ENCODE results near the gene MAB21L2. TPM values are rescaled to one million over a fixed set of nuclear protein-coding genes. Genes with fewer than 3 reads are reported as not detected.

Gene MAB21L2
- total RNA-seq, 1 experiment from 2014 or later: 2.6 TPM

GRCh38 chr4:150609131-150609530 lies 27.2 kb downstream of the MAB21L2 start:
- no peak for DNase-seq (ENCODE audit: low read depth)

GRCh38 chr4:150619042-150619441 lies 37.1 kb downstream of the MAB21L2 start:
- no peak for DNase-seq (ENCODE audit: low read depth)

- DNase-seq (ENCODE audit: low read depth): no peak
Observed at GRCh38 chr4:150624055-150624454, 42.1 kb downstream of the MAB21L2 start.

DNA sequence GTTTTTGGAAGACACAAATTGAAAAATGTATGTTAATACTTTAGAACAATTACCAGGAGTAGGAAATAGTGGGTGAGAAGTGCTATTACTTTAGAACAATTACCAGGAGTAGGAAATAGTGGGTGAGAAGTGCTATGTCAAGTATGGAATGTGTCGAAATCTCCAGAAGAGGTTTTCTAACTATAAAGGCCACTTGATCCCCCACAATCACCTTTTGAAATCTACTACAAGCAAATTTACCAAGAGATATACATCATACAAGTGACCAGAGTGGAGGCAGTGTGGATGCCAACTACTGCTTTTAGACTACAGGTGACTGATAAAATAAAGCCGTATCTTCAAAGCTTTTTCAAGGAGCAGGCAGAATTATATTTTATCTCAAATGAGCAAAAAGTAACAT lies 43.1 kb downstream of the MAB21L2 start:
- no peak for DNase-seq (ENCODE audit: low read depth)

GRCh38 chr4:150628073-150628472 lies 46.1 kb downstream of the MAB21L2 start:
- DNase-seq (ENCODE audit: low read depth): no peak

DNA sequence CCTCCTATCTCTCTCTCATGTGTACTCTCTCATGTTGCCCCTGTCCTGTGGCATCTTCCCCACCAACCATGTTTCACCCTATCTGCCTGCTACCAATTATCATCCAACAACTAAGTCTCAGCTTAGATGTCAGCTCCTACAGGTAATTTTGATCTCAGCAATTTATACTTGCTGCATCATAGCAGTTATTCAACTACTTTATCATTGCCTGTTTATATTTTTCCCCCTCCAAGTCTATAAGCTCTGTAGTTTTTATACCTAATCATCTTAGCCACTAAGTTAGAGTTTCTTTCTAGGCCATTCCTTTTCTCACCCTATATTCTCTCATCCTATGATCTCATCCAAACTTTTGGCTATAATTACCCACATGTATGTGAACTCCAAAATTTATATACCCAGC lies 50.7 kb downstream of the MAB21L2 start:
- DNase-seq (ENCODE audit: low read depth): no peak

Measured in Daoy (cell line).